Heart right ventricle (tissue), 16 donors: ENCODE data around the gene PRDM15. TPM values are rescaled to one million over a fixed set of nuclear protein-coding genes. Genes with fewer than 3 reads are reported as not detected.

Experiments used
- ATAC-seq, 8 donors: fragments of 200-7000 bp; cut with Tn5 transposase; one replicate each; pipeline ENCODE4 v1.9.1; 2020; ENCODE audit warnings: mild to moderate bottlenecking in 8 of 8, moderate library complexity in 8 of 8, moderate number of reproducible peaks in 1 of 8
- DNase-seq, 2 donors: peaks; one replicate each; pipeline ENCODE4 v3.0.0-alpha.2; 2020
- H3K27ac ChIP-seq, 10 donors: fragments of 200-600 bp; sonication (generic) in 2 of 10; one replicate each; pipeline versions ENCODE4 v1.5.0 to v1.8.0; 2020 to 2022; ENCODE audit warnings: mild to moderate bottlenecking in 3 of 10
- H3K27me3 ChIP-seq, 7 donors: fragments of 200-600 bp; one replicate each; pipeline ENCODE4 v1.8.0; 2021 to 2022; ENCODE audit warnings: mild to moderate bottlenecking in 2 of 7
- H3K36me3 ChIP-seq, 9 donors: fragments of 200-600 bp; sonication (generic) in 1 of 9; one replicate each; pipeline versions ENCODE4 v1.5.0 to v1.8.0; 2020 to 2022; ENCODE audit warnings: mild to moderate bottlenecking in 2 of 9
- H3K4me1 ChIP-seq, 9 donors: fragments of 200-600 bp; sonication (generic) in 1 of 9; one replicate each; pipeline versions ENCODE4 v1.5.0 to v1.8.0; 2020 to 2022; ENCODE audit warnings: mild to moderate bottlenecking in 4 of 9
- H3K4me3 ChIP-seq, 10 donors: fragments of 200-600 bp; sonication (generic) in 2 of 10; one replicate each; pipeline versions ENCODE4 v1.5.0 to v1.8.0; 2020 to 2022; ENCODE audit warnings: mild to moderate bottlenecking in 7 of 10, moderate library complexity in 2 of 10
- H3K9me3 ChIP-seq, 11 donors: fragments of 200-600 bp in 10 of 11; sonication (generic) in 2 of 11; one replicate each; pipeline versions ENCODE4 v1.5.0 to v1.8.0; 2013 to 2022; ENCODE audit warnings: mild to moderate bottlenecking in 2 of 11, control low read depth in 1 of 11, moderate library complexity in 1 of 11
- CTCF ChIP-seq, 9 donors: fragments of 200-600 bp; sonication (generic) in 2 of 9; IDR thresholded peaks; one replicate each; pipeline versions ENCODE4 v1.5.0 to v1.8.0; 2021 to 2022; ENCODE audit warnings: antibody characterized with exemption in 9 of 9, mild to moderate bottlenecking in 5 of 9, moderate library complexity in 1 of 9
- WGBS, 2 donors: extraction: QIAGEN DNeasy Blood & Tissue Kit; methylation state at CpG; one replicate each; pipeline ENCODE4 v1.1.7; 2013; ENCODE audit warnings: inconsistent platforms in 1 of 2; 5-methylcytosine and 5-hydroxymethylcytosine counted together
- intact Hi-C, 10 donors: fragments of 100-400 bp; cut with DNase I; formaldehyde crosslinking; loops; one replicate each; pipeline versions ENCODE4 v1.11.1 to v1.14.2; 2022
- polyA plus RNA-seq, 2 donors: library from polyadenylated mRNA; stranded (reverse); fragments of 200-250 nt; gene quantifications; one replicate each; pipeline ENCODE4 v1.2.3, GENCODE V29; 2013
- total RNA-seq, 10 donors: library from RNA; stranded (reverse); fragmentation: NEBNext Ultra II Directional in 3 of 10; extraction: Animal tissue kit (Norgen Biotek cat#: 25700) in 3 of 10; gene quantifications; one replicate each; pipeline versions ENCODE4 v1.2.1 to v1.2.4, GENCODE V29; 2021 to 2023
- donor health status: Arrhythmogenic right ventricular cardiomyopathy.
- donor health status: ischemic (EF 13 %, LVEDD 7.1; RV severe dilation, severe dysfunction).
- donor health status: healthy with polysubstance abuse.
- donor health status: DM: no; HTN: yes; CAD: no.
- donor health status: DM: no; HTN: no; CAD: no.
- donor health status: ischemic (EF 25% LVEDD 6.9; RV normal size, moderate dysfunction).
- donor health status: ischemic (EF 25% LVEDD 5.7; RV mildly dilated, moderate dysfunction).
- donor health status: healthy.
- donor health status: DM: yes; HTN: yes; CAD: no.
- donor health status: Ischemic cardiomyopathy.
- donor health status: ischemic (EF 35%, LVEDD 5.7; RV mildly dilated, moderate dysfunction).
- donor health status: nonischemic (EF 11% LVEDD 7.7; RV severe dilation, severe dysfunction).
- donor health status: DM: yes; HTN: yes; CAD: no.
- donor health status: PGD.
- donor health status: ischemic (EF 29% LVEDD 5.4; RV normal size, mild dysfunction).
- donor health status: nonischemic (EF 23%, LVEDD 6.1; RV moderate dilation, normal function).

The PRDM15 gene
- total and polyA plus RNA-seq, 12 donors: 1.0 to 5.8 (median 3.2) TPM

- DNase-seq (no peak), ATAC-seq (no peak)
- Histone ChIP-seq H3K4me3 (no peak overlapping the region), H3K4me1 (no peaks in the 10 kb centered on the region), H3K36me3 (peaks cover 0 to 77% (median 28%) of the 10 kb centered on the region in 9 donors), H3K9me3 (peaks cover 0 to 11% (median 6%) of the 10 kb centered on the region in 11 donors), H3K27ac (no peak overlapping the region), H3K27me3 (no peaks in the 10 kb centered on the region)
- WGBS, 2 donors: 95 to 96% methylated on average over 32 of the region's 32 CpGs
- no peak for TF ChIP-seq CTCF (IDR thresholded peaks at IDR 0.05)
- intact Hi-C loops: no loop called here
Observed at GRCh38 chr21:41836166-41837015, 42.8 kb downstream of the PRDM15 start.

- Histone ChIP-seq H3K4me3 (no peak overlapping the region), H3K9me3 (peaks cover 0 to 4% (median under 1%) of the 10 kb centered on the region in 11 donors), H3K36me3 (peaks cover 0 to 76% (median 28%) of the 10 kb centered on the region in 9 donors), H3K27ac (no peak overlapping the region), H3K27me3 (no peaks in the 10 kb centered on the region), H3K4me1 (no peaks in the 10 kb centered on the region)
- 91 to 95% methylated on average over 10 of the region's 10 CpGs for WGBS, 2 donors
- intact Hi-C loops: no loop called here
- DNase-seq (no peak), ATAC-seq (no peak)
- TF ChIP-seq CTCF (IDR thresholded peaks at IDR 0.05): no peak
Observed at GRCh38 chr21:41835711-41836154, 43.4 kb downstream of the PRDM15 start.

- Histone ChIP-seq H3K36me3 (peaks cover 0 to 76% (median 28%) of the 10 kb centered on the region in 9 donors), H3K4me3 (no peak overlapping the region), H3K9me3 (no peaks in the 10 kb centered on the region), H3K4me1 (no peaks in the 10 kb centered on the region), H3K27ac (no peak overlapping the region), H3K27me3 (no peaks in the 10 kb centered on the region)
- no peak for TF ChIP-seq CTCF (IDR thresholded peaks at IDR 0.05)
- intact Hi-C loops: no loop called here
- WGBS, 2 donors: 95% methylated on average over 42 of the region's 42 CpGs
- DNase-seq (no peak), ATAC-seq (no peak)
Observed at GRCh38 chr21:41834926-41835663, 44.0 kb downstream of the PRDM15 start.

GRCh38 chr21:41834252-41834925, 44.8 kb downstream of the PRDM15 start:
- Histone ChIP-seq H3K36me3 (peaks cover 0 to 73% (median 28%) of the 10 kb centered on the region in 9 donors), H3K4me1 (no peaks in the 10 kb centered on the region), H3K27ac (no peak overlapping the region), H3K4me3 (no peak overlapping the region), H3K27me3 (no peaks in the 10 kb centered on the region), H3K9me3 (no peaks in the 10 kb centered on the region)
- intact Hi-C loops: no loop called here
- DNase-seq (no peak), ATAC-seq (no peak)
- 92% methylated on average over 25 of the region's 25 CpGs for WGBS, 2 donors
- no peak for TF ChIP-seq CTCF (IDR thresholded peaks at IDR 0.05)
